SHP77 (cell line): Measurements from ENCODE around the gene CCDC85B.
A peak's percentile ranks its signal among the peaks of the same experiment; 100 is the strongest.
"Not testable (repeated sequence)": the region's sequence is repeated elsewhere in the genome, so short reads cannot be mapped to it uniquely, and the experiment has no call there.

Source experiments
- DNase-seq, 2 experiments: peaks; one replicate each; lab custom pipeline; 2025; lab: John Stamatoyannopoulos, UW

The CCDC85B gene

DNA sequence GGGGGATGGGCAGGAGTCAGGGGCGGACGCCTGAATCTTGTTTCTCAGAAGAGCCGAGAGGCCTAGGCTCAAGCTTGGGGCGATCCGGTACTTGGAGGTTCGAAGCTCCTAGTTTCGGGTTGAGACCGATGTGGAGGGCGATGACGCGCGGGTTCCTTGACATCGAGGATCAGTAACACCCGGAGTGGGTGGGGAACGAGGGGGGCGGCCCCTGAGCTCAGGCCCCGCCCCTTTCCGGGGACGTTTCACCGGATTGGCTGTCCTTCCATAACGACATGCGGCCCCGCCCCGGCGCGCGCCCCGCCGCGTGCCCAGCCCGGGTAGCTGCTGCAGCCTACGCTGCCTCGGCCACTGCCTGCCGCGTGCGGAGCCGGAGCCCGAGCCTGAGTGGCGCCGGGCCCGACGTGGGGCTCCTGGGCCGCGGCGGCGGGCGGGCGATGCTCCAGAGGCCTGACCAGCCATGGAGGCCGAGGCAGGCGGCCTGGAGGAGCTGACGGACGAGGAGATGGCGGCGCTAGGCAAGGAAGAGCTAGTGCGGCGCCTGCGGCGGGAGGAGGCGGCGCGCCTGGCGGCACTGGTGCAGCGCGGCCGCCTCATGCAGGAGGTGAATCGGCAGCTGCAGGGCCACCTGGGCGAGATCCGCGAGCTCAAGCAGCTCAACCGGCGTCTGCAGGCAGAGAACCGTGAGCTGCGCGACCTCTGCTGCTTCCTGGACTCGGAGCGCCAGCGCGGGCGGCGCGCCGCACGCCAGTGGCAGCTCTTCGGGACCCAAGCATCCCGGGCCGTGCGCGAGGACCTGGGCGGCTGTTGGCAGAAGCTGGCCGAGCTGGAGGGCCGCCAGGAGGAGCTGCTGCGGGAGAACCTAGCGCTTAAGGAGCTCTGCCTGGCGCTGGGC is at the start of gene CCDC85B:
CCDC85B (plus strand) TSS at position 350 of the 895 bp plus-strand sequence; CDS start at position 461, 111 bp downstream.
- DNase-seq = peak; percentile 83 to 90

DNA sequence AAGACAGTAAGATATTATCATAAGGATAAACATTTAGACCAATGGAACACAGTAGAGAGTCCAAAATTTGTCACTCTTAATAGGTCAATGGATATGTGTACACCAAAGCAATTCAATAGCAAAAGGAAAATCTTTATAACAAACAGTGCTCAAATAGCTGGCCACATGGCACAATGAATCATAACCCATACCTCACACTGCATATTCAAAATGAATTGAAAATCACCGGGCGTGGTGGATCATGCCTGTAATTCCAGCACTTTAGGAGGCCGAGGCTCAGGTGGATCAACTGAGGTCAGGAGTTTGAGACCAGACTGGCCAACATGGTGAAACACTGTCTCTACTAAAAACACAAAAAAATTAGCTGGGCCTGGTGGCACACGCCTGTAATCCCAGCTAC is 48.3 kb upstream of the CCDC85B start:
- DNase-seq = no peak

- no peak for DNase-seq
Observed at GRCh38 chr11:65843811-65844210, 46.7 kb upstream of the CCDC85B start.

DNA sequence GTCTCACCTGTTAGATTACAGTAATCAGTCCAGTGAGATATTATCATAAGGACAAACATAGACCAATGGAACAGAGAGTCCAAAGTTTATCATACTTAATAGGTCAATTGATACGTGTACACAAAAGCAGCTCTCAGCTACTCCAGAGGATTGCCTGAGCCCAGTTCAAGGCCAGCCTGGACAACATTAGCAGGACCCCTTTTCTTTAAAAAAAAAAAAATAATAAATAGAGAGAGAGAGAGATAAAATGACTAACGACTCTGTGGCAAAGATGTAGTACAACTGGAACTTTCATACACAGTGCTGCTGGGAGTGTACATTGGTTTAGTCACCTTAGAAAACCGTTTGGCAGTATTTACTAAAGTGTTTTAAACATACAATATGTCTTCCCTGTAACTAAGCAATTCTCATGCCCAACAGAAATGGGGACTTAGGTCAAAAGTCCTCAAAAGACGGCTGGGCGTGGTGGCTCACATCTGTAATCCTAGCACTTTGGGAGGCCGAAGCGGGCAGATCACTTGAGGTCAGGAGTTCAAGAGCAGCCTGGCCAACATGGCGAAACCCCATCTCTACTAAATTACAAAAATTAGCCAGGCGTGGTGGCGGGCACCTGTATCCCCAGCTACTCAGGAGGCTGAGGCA is 46.1 kb upstream of the CCDC85B start:
- DNase-seq = no peak

GRCh38 chr11:65847746-65848145 is 42.7 kb upstream of the CCDC85B start:
- no peak for DNase-seq

DNA sequence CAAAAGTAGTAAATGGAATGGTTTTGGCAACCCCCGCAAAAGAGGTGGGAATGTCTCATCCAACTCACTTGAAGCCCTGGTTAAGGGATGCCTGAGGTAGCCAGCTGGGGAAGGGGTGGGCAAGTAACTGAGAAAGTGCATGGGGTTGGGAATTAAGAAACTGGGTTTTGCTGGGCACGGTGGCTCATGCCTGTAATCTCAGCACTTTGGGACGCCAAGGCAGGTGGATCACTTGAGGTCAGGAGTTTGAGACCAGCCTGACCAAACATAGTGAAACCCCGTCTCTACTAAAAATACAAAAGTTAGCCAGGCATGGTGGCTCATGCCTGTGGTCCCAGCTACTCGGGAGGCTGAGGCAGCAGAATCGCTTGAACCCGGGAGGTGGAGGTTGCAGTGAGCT is 41.8 kb upstream of the CCDC85B start:
- DNase-seq = not testable (repeated sequence)

- no peak for DNase-seq
Observed at GRCh38 chr11:65849366-65849765, 41.1 kb upstream of the CCDC85B start.

DNA sequence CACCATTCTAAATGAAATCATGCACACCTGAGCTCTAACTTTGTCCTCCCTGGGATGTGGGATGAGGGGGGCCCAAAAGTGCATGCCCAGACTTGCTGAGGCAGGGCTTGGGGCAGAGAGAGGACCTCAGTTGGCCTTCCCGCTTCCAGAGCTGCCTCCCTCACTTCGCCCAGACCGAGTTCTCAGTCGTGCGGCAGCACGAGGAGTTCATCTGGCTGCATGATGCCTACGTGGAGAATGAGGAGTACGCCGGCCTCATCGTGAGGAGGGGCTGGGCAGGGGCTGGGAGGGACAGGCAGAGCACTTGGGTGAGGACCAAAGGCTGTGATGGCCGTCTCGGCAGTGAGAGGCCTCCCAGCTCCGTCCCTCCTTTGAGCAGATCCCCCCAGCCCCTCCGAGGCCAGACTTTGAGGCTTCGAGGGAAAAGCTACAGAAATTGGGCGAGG is 40.7 kb upstream of the CCDC85B start:
- no peak for DNase-seq

DNA sequence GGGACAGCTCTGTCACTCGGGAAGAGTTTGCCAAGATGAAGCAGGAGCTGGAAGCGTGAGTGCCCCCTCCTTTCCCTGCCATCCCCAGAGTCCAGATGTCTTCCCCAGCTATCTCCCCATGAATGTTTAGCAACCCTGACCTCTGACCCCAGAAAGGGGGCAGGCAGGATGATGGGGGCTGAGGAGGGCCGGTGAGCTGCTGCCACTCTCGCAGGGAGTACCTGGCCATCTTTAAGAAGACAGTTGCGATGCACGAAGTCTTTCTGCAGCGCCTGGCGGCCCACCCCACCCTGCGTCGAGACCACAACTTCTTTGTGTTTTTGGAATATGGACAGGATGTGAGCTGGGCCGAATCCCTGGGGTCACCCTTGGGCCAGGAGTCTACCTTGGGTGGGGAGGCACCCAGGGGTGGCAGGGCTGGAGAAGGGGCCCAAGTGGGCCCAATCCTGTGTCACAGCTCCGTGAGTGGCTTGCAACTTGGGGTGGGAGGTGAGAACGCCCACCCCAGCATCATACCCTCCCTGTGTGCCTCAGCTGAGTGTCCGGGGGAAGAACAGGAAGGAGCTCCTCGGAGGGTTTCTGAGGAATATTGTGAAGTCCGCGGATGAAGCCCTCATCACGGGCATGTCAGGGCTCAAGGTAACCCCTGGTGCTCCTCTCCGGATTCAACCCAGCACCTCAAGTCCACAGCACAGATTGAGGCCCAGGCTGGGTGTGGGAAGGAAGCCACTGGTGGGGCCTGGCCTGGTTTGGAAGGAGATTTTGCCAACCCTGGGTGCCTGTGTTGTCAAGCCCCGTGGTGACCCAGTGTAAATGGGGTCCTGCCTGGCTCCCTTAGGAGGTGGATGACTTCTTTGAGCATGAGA is 40.0 kb upstream of the CCDC85B start:
- DNase-seq = no peak

DNA sequence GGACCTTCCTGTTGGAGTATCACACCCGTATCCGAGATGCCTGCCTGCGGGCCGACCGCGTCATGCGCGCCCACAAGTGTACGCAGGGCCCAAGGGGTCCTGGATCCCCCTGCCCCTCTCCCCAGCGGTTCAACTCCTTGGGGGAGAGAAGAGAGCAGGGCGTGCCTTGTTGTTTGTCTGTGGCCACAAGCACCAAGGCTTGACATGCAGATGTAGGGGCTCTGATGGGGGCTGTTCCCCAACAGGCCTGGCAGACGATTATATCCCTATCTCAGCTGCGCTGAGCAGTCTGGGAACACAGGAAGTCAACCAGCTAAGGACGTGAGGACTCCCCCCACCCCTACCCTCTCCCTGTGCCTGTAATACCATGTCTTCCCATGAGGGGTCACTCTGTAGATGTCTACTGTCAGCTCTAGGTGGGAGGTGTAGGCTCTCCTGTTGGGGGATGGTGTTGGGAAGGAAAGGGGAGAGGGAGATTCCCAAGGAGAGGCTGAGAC is 39.3 kb upstream of the CCDC85B start:
- DNase-seq = no peak

GRCh38 chr11:65851811-65852507 is 38.5 kb upstream of the CCDC85B start:
- no peak for DNase-seq

GRCh38 chr11:65852508-65853245 is 37.8 kb upstream of the CCDC85B start:
- no peak for DNase-seq

DNA sequence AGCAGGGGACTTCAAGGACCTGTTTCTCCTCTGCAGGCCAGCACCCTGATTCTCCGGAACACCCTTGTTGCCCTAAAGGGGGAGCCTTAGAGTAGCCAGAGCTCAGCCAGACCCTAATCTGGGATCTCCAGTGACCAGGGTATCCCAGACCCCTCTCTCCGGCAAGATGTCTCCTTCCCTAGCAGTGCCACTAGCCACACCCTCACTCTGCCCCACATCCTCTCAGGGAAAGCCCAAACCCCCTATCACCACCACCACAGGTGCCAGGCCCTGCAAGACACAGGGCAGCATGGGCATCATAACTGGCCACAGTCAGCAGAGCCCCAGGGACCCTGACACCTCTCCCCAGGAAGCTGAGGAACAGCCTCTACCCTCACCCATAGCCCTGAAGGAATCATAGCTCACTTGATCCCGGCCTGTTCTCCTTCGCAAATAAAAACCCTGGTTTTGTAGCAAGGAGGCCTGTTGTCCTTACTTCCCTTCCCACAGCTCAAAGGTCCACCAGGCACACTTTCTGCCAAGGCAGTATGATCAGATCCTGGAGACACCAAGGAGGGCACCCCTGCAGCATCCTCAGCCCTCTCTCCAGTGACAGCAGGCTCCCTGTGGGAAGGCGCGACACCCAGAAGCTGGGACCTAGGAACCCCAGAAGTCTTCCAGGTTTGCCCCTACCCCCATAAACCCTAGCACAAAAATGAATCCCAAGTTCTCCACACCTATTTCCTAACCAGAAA is 37.1 kb upstream of the CCDC85B start:
- DNase-seq = no peak

GRCh38 chr11:65854161-65854592 is 36.3 kb upstream of the CCDC85B start:
- no peak for DNase-seq

- DNase-seq = no peak
Observed at GRCh38 chr11:65854852-65855837, 35.3 kb upstream of the CCDC85B start.

GRCh38 chr11:65855927-65856363 is 34.5 kb upstream of the CCDC85B start:
- no peak for DNase-seq

GRCh38 chr11:65856689-65857499 is 33.6 kb upstream of the CCDC85B start:
- DNase-seq = no peak

DNA sequence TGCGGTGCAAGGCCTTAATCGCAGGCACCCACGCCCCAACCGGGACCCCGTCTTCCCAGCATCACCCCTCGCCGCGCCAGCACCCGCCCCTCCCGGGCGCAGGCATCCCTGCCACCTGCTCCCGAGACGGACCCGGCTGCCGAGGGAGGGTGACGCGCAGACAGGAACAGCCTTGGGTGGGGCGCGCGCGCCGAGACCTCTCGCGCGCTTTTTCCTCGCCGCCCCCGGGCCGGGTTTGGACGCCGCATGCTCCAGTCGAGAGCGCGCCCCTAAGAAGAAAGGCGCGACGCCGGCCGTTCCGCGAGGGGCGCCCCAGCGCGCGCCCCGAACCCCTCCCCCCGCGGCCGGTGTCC is 33.0 kb upstream of the CCDC85B start:
- no peak for DNase-seq
